ENCODE measurements around the gene ANGPTL2.

Gene ANGPTL2

DNA sequence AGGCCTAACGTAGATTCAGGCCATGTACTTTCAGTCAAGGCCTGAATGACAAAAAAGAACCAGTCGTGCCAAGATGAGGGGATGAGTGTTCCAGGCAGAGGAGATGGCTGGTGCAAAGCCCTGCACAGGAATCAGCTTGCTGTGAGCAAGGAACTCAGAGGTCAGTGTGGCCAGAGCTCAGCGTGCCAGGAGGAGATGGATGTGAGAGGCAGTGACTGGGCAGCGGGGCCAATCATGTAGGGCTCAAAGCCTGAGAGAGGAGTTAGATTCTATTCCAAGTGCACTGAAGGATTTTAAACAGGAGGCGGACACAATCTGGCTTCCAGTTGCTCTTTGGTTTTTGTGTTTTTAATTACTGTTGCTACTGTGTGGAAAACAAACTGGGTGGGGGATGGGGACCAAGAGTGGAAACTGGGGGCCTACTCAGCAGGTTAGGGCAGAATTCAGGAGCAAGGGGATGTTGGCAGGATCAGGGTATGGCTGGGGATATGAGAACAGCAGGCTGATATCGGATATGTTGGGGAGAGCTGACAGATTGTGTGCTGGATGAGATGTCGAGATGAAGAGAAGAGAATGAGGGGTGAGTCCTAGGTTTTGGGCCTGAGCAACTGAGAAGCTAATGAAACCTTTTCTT, 64.3 kb downstream of the ANGPTL2 start:
- H3K4me1 ChIP-seq (ENCODE audit: insufficient read depth, low read length) = no peaks in the 10 kb centered on the region
- no peaks in the 10 kb centered on the region for H3K27me3 ChIP-seq (ENCODE audit: insufficient read depth, low read length)
- no peak overlapping the region for H3K27ac ChIP-seq (ENCODE audit: low read length)
- no peak overlapping the region for H3K4me3 ChIP-seq (ENCODE audit: low read length)
- no peaks in the 10 kb centered on the region for H3K9me3 ChIP-seq (ENCODE audit: insufficient read depth, low read depth, low read length)
- H3K9ac ChIP-seq (ENCODE audit: low read depth, low read length) = no peak overlapping the region
- 0 out of 2 replicates have a peak, but pooled peaks cover 5% of the 10 kb centered on the region for H3K36me3 ChIP-seq (ENCODE audit: insufficient read depth, low read depth, low read length)

DNA sequence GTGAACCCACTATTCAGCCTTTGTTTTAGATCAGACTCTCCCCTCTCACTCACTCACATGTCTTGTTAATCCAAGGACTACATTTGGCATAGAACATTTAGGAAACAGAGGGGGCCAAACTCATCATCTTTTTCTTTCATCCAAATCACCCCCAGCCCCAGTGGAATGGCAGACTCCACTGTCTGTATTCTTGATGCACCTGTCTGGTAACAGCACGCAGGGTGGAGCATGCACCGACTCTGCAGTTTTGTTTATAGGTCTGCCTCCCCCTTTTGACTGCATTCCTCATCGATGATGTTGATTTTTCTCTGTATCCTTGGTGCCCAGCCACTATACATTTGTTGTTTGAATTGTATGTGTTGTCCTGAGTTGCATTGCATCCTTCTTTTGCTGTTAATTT, 66.0 kb downstream of the ANGPTL2 start:
- no peak overlapping the region for H3K9ac ChIP-seq (ENCODE audit: low read depth, low read length)
- H3K4me3 ChIP-seq (ENCODE audit: low read length) = no peak overlapping the region
- no peaks in the 10 kb centered on the region for H3K27me3 ChIP-seq (ENCODE audit: insufficient read depth, low read length)
- H3K9me3 ChIP-seq (ENCODE audit: insufficient read depth, low read depth, low read length) = no peaks in the 10 kb centered on the region
- H3K36me3 ChIP-seq (ENCODE audit: insufficient read depth, low read depth, low read length) = 0 out of 2 replicates have a peak, but pooled peaks cover 5% of the 10 kb centered on the region
- H3K4me1 ChIP-seq (ENCODE audit: insufficient read depth, low read length) = no peaks in the 10 kb centered on the region
- no peak overlapping the region for H3K27ac ChIP-seq (ENCODE audit: low read length)

DNA sequence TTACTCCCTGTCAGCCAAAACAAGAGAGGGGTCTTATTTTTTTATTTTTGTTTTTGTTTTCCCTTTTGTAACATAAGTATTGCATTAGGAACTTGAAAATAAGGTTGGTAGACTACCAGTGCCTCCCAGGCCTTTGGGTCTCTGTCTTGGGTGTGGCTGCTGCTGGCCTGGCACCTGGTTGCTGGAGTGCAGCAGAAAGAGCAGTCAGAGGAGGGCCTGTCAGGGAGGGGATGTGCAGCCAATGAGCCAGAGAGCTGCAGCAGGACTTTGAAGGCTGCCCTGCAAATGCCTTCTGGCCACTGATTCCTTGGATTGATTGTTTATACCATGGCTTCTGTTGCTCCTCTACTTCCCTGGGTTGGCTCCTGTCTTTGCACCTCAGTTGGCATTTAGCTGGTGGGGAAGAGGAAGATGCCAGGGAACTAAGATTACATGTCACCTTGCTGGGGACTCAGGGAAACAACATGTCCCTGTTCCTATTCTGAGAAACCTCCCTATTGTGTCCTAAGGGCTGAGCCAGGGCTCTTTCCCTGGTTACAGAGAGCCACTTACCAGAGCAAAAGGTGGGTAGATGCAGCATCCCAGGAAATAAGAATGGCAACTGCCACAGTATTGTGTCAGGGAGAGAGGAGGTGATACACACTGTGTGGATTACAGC, 66.6 kb downstream of the ANGPTL2 start:
- no peak overlapping the region for H3K27ac ChIP-seq (ENCODE audit: low read length)
- H3K4me1 ChIP-seq (ENCODE audit: insufficient read depth, low read length) = no peaks in the 10 kb centered on the region
- H3K27me3 ChIP-seq (ENCODE audit: insufficient read depth, low read length) = no peaks in the 10 kb centered on the region
- no peaks in the 10 kb centered on the region for H3K9me3 ChIP-seq (ENCODE audit: insufficient read depth, low read depth, low read length)
- no peak overlapping the region for H3K9ac ChIP-seq (ENCODE audit: low read depth, low read length)
- H3K36me3 ChIP-seq (ENCODE audit: insufficient read depth, low read depth, low read length) = no peaks in the 10 kb centered on the region
- H3K4me3 ChIP-seq (ENCODE audit: low read length) = no peak overlapping the region

DNA sequence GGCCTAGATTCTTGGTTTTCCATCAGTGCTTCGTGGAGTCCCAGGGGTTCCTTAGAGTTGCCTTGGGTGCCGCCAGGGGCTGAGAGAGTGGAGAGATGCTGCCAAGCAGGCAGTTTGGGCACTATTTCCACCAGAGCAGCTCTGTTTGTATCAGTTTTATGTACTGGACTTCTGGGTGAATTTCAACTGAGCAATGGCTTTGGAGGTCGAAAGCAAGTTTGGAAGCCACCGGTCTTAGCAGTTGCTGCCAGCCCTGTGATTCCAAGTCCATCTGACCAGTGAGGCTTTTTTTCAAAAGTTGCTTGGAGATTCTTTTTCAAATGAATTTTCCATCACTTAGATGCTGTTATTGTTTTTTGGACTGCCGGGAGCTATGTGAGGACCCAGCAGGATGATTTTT, 68.5 kb downstream of the ANGPTL2 start:
- Histone ChIP-seq H3K4me1 (ENCODE audit: insufficient read depth, low read length) (no peaks in the 10 kb centered on the region), H3K9ac (ENCODE audit: low read depth, low read length) (no peak overlapping the region), H3K4me3 (ENCODE audit: low read length) (no peak overlapping the region), H3K36me3 (ENCODE audit: insufficient read depth, low read depth, low read length) (no peaks in the 10 kb centered on the region), H3K27ac (ENCODE audit: low read length) (no peak overlapping the region), H3K27me3 (ENCODE audit: insufficient read depth, low read length) (no peaks in the 10 kb centered on the region), H3K9me3 (ENCODE audit: insufficient read depth, low read depth, low read length) (no peaks in the 10 kb centered on the region)

DNA sequence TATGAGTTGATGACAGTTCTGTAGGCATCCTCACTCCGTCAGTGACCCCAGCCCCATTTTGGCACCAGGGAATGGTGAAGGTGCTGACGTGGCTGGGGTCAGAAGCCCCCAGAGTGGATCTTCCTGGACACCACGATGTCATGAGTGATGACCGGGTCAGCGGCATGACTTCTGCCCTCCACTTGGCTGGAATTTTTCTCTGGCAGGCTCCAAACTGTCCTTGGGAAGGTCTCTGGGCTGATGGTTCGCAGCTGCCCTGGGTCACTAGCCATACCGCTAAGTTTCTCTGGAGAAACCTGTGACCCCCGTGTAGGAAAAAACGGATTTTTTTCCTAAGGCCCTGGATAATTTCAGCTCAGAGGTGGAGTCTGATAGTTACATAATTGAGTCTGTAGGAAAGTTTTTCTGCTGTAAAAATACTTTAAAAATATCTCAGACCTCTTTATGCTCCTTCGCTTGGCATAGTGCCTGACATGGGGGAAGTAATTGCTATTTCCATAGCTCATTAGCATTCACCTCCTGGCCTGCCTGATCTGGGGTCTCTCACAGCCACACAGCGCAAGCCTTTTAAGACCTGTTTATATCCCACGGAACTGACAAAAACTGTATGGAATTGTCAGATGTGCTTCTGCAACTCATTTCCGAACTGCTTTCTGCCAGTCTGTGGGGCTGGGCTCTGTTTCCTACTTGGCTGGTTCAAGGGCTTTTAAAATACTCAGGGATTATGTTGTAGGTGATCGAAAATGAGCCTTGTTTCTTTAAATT, 69.2 kb downstream of the ANGPTL2 start:
- Histone ChIP-seq H3K9me3 (ENCODE audit: insufficient read depth, low read depth, low read length) (no peaks in the 10 kb centered on the region), H3K27me3 (ENCODE audit: insufficient read depth, low read length) (no peaks in the 10 kb centered on the region), H3K27ac (ENCODE audit: low read length) (no peak overlapping the region), H3K4me3 (ENCODE audit: low read length) (no peak overlapping the region), H3K9ac (ENCODE audit: low read depth, low read length) (no peak overlapping the region), H3K4me1 (ENCODE audit: insufficient read depth, low read length) (no peaks in the 10 kb centered on the region), H3K36me3 (ENCODE audit: insufficient read depth, low read depth, low read length) (no peaks in the 10 kb centered on the region)

DNA sequence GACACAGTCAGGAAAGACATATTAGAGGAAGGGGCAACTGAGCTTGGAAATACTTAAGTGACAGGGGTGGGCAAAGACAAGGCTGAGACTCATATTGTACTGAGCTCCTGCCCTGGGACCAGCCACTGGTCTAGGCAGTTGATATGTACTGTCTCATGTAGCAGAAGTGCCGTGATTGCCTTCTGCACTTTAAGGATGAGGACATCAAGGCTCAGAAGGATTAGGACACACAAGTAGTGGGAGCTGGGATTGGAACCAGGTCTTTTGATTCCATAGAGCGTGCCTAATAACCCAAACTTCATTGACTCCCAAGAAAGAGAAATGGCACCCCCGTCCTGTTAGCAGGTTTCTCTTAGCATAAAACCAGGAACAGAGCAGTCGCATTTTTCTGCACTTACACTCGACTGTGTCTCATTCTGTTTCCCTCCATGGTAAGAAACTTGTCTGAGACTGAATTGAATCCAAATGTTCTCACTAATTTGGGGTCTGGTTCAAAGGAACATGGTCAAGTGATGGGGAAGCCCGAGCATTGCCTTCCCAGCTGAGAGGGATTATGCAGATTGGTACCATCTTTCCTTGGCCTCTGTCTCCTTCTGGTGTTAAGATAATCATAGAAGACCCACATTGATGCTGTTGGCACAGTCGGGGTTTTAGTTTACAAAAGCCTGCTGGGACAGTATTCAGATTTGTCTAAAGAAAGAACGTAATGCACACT, 70.4 kb downstream of the ANGPTL2 start:
- no peak overlapping the region for H3K9ac ChIP-seq (ENCODE audit: low read depth, low read length)
- no peak overlapping the region for H3K4me3 ChIP-seq (ENCODE audit: low read length)
- H3K27ac ChIP-seq (ENCODE audit: low read length) = no peak overlapping the region
- H3K36me3 ChIP-seq (ENCODE audit: insufficient read depth, low read depth, low read length) = no peaks in the 10 kb centered on the region
- no peaks in the 10 kb centered on the region for H3K9me3 ChIP-seq (ENCODE audit: insufficient read depth, low read depth, low read length)
- H3K27me3 ChIP-seq (ENCODE audit: insufficient read depth, low read length) = no peaks in the 10 kb centered on the region
- H3K4me1 ChIP-seq (ENCODE audit: insufficient read depth, low read length) = no peaks in the 10 kb centered on the region

DNA sequence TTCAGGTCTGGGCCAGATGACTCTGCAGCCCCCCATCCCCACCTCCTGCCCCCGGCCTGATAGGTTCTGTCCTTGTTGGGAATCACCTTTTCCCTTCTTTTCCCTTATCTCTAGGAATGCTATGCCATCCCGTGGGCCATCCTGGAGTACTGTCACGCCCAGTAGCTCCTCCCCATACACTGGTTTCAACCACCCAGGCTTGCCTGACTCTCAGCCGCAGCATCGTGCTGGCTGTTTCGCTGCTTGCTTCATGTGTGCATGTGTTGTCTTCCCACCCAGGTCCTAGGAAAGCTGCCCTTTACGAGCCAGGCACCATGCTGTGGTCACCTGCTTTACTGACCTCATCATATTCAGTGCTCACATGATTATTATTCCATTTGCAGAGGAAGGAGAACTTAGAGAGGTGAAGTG, 71.8 kb downstream of the ANGPTL2 start:
- Histone ChIP-seq H3K9ac (ENCODE audit: low read depth, low read length) (no peak overlapping the region), H3K9me3 (ENCODE audit: insufficient read depth, low read depth, low read length) (no peaks in the 10 kb centered on the region), H3K27me3 (ENCODE audit: insufficient read depth, low read length) (no peaks in the 10 kb centered on the region), H3K4me1 (ENCODE audit: insufficient read depth, low read length) (no peaks in the 10 kb centered on the region), H3K27ac (ENCODE audit: low read length) (no peak overlapping the region), H3K4me3 (ENCODE audit: low read length) (no peak overlapping the region), H3K36me3 (ENCODE audit: insufficient read depth, low read depth, low read length) (no peaks in the 10 kb centered on the region)

DNA sequence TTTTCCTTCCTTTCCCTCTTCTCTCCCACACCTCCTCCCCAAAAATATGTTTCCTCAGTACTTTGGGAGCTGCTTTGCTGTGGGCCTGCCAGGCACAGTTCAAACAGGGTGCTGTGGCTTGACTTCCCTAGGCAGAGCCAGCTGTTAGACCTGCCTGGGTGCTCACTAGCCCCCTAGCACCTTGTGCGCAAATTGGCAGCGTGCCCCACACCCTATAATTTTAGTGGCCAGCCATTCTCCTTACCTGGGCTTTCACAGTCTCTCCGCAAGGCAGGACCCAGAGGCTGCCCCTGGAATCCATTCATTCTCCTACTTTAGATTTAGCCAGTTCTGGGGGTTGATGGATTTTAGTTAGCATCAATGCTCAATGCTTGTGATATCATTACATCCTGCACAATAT, 72.3 kb downstream of the ANGPTL2 start:
- no peaks in the 10 kb centered on the region for H3K36me3 ChIP-seq (ENCODE audit: insufficient read depth, low read depth, low read length)
- H3K27me3 ChIP-seq (ENCODE audit: insufficient read depth, low read length) = no peaks in the 10 kb centered on the region
- no peak overlapping the region for H3K27ac ChIP-seq (ENCODE audit: low read length)
- H3K9me3 ChIP-seq (ENCODE audit: insufficient read depth, low read depth, low read length) = no peaks in the 10 kb centered on the region
- no peak overlapping the region for H3K4me3 ChIP-seq (ENCODE audit: low read length)
- no peak overlapping the region for H3K9ac ChIP-seq (ENCODE audit: low read depth, low read length)
- H3K4me1 ChIP-seq (ENCODE audit: insufficient read depth, low read length) = no peaks in the 10 kb centered on the region

DNA sequence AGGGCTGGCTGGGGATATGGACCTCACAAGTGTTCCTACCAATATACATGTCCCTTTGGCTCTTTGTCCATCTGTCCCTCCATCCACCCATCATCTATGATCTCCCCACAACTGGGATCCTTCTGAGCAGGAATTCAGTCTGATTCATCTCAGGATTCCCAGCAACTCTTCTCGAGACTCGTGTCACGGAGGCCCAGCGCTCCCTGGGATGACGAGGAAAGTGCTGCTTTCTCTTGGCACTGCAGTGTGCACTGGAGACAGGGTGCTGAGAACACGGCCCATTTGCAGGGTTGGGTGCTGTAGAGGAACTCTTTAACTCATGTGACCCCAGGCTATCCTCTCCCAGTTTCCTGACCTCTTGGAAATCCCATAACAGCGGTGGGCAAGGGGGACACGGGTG, 72.9 kb downstream of the ANGPTL2 start:
- Histone ChIP-seq H3K27me3 (ENCODE audit: insufficient read depth, low read length) (no peaks in the 10 kb centered on the region), H3K36me3 (ENCODE audit: insufficient read depth, low read depth, low read length) (no peaks in the 10 kb centered on the region), H3K4me3 (ENCODE audit: low read length) (no peak overlapping the region), H3K9me3 (ENCODE audit: insufficient read depth, low read depth, low read length) (no peaks in the 10 kb centered on the region), H3K27ac (ENCODE audit: low read length) (no peak overlapping the region), H3K9ac (ENCODE audit: low read depth, low read length) (no peak overlapping the region), H3K4me1 (ENCODE audit: insufficient read depth, low read length) (no peaks in the 10 kb centered on the region)

DNA sequence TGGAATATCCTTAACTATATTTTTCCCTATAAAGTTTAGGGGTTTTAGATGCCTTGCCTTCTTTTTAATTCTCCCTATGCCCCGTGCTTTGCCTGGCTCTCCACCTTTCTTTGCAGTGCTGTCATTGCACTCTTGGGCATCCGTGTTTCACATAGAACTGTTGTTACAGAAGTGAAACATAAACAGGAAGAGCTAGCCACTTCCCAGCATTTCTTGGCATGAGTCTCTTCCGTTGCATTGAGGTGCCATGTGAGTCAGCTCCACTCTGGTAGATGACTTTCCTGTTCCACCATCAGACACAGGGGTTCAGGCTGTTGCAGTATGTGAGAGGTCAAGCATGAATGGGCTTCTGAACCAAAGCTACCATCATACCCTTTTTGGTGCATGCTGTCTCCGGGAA, 73.4 kb downstream of the ANGPTL2 start:
- no peaks in the 10 kb centered on the region for H3K36me3 ChIP-seq (ENCODE audit: insufficient read depth, low read depth, low read length)
- no peaks in the 10 kb centered on the region for H3K9me3 ChIP-seq (ENCODE audit: insufficient read depth, low read depth, low read length)
- H3K9ac ChIP-seq (ENCODE audit: low read depth, low read length) = no peak overlapping the region
- H3K4me3 ChIP-seq (ENCODE audit: low read length) = no peak overlapping the region
- no peak overlapping the region for H3K27ac ChIP-seq (ENCODE audit: low read length)
- no peaks in the 10 kb centered on the region for H3K27me3 ChIP-seq (ENCODE audit: insufficient read depth, low read length)
- H3K4me1 ChIP-seq (ENCODE audit: insufficient read depth, low read length) = no peaks in the 10 kb centered on the region

DNA sequence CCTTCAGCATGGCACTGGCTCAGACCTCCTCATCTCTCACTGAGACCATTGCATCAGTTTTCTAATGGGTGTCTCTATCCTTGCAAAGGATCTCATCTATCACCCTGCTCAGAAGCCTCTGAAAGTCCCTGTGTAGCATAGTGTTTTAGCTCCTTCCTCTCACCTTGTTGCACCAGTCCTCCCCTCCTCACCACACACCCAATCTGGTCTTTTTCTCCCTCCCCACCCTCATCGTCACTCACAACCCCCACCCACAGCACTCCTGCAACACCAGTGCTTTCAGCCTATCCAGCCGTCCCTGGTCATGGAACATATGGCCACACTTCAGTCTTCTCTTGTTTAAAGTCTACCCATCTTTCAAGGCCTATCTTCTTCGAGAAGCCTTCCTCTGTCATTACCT, 74.5 kb downstream of the ANGPTL2 start:
- no peaks in the 10 kb centered on the region for H3K27me3 ChIP-seq (ENCODE audit: insufficient read depth, low read length)
- H3K4me3 ChIP-seq (ENCODE audit: low read length) = no peak overlapping the region
- no peaks in the 10 kb centered on the region for H3K9me3 ChIP-seq (ENCODE audit: insufficient read depth, low read depth, low read length)
- no peaks in the 10 kb centered on the region for H3K4me1 ChIP-seq (ENCODE audit: insufficient read depth, low read length)
- no peak overlapping the region for H3K27ac ChIP-seq (ENCODE audit: low read length)
- no peak overlapping the region for H3K9ac ChIP-seq (ENCODE audit: low read depth, low read length)
- H3K36me3 ChIP-seq (ENCODE audit: insufficient read depth, low read depth, low read length) = no peaks in the 10 kb centered on the region
